ENCODE results near the gene FXYD3. TPM values are rescaled to one million over a fixed set of nuclear protein-coding genes. Genes with fewer than 3 reads are reported as not detected.
A peak's percentile ranks its signal among the peaks of the same experiment; 100 is the strongest.

FXYD3 gene
- total RNA-seq, 1 donor from 2014 or later, result 2.8 TPM

DNA sequence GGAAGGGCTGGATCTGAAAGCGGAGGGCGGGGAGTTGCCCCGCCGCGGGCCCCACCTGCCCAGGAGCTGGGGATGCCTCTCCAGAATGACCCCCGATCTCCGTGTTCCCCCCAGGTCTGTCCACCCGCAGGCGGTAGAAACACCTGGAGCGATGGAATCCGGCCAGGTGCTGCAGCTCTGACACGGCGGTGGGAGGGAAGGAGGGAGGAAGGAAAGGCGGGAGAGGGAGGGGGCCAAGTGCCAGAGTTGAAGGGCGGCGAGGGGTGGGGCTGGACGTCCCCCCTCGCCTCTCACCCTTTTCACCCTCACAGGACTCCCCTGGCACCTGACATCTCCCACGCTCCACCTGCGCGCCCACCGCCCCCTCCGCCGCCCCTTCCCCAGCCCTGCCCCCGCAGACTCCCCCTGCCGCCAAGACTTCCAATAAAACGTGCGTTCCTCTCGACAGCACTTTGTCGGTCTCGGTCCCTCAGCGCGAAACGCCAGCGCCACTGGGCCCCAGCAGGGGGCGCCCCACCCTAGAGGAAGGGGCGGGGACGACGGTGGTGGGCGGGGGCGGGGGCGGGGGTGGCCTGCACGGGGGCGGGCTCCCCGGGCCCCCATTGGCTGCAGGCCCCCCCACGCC, 27.1 kb downstream of the FXYD3 start:
- peaks cover 65% of the 10 kb centered on the region for H3K27me3 Mint-ChIP-seq (ENCODE audit: low read depth)
- peak; percentile 66 for DNase-seq (ENCODE audit: low read depth, low spot score)
- H3K4me3 Mint-ChIP-seq, result no peak overlapping the region
- H3K36me3 Mint-ChIP-seq (ENCODE audit: low read depth), result no peaks in the 10 kb centered on the region
- no peak overlapping the region for H3K27ac Mint-ChIP-seq (ENCODE audit: unreplicated experiment)
- H3K4me1 Mint-ChIP-seq, result peaks cover 45% of the 10 kb centered on the region
- TF ChIP-seq, protein P1, sequence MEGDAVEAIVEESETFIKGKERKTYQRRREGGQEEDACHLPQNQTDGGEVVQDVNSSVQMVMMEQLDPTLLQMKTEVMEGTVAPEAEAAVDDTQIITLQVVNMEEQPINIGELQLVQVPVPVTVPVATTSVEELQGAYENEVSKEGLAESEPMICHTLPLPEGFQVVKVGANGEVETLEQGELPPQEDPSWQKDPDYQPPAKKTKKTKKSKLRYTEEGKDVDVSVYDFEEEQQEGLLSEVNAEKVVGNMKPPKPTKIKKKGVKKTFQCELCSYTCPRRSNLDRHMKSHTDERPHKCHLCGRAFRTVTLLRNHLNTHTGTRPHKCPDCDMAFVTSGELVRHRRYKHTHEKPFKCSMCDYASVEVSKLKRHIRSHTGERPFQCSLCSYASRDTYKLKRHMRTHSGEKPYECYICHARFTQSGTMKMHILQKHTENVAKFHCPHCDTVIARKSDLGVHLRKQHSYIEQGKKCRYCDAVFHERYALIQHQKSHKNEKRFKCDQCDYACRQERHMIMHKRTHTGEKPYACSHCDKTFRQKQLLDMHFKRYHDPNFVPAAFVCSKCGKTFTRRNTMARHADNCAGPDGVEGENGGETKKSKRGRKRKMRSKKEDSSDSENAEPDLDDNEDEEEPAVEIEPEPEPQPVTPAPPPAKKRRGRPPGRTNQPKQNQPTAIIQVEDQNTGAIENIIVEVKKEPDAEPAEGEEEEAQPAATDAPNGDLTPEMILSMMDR (conservative IDR thresholded peaks at IDR 0.05), result peak; percentile 75
- no peaks in the 10 kb centered on the region for H3K9me3 Mint-ChIP-seq

DNA sequence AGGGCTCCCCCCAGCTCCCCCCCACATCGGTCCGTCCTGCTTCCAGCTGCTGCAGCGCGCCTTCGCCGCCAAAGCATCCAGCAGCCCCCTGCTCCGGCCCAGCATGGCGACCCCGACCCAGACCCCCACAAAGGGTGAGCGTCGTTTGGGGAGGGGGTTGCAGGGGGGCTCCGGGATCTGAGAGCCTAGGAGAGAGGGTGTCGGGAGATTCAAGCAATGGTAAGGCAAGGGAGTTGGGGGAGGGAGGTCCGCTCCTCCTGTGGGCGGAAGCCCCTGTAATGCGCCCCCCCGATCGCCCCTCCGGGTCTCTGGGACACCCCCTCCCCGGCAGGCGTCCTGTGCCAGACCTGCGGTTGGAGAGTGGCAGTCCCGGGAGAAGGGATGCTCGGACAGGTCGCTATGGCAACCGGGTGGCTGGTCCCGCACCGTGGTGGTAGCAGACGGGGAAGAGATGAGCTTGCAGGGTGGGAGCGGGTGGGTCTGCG, 27.6 kb downstream of the FXYD3 start, which contains the start of gene FXYD7:
Gene FXYD7, plus strand, starts transcription at position 25 of the 485 bp plus-strand sequence. Its CDS starts 79 bp downstream, at position 104.
- Mint-ChIP-seq H3K27ac (ENCODE audit: unreplicated experiment) (no peak within 1 kb of the TSS), H3K4me3 (peak within 1 kb of the TSS; percentile 4), H3K36me3 (ENCODE audit: low read depth) (no peaks in the 10 kb centered on the region), H3K27me3 (ENCODE audit: low read depth) (peaks cover 69% of the 10 kb centered on the region), H3K4me1 (peaks cover 40% of the 10 kb centered on the region), H3K9me3 (no peaks in the 10 kb centered on the region)
- DNase-seq (ENCODE audit: low read depth, low spot score), result no peak
- TF ChIP-seq, protein P1 (conservative IDR thresholded peaks at IDR 0.05), result peak; percentile 53

DNA sequence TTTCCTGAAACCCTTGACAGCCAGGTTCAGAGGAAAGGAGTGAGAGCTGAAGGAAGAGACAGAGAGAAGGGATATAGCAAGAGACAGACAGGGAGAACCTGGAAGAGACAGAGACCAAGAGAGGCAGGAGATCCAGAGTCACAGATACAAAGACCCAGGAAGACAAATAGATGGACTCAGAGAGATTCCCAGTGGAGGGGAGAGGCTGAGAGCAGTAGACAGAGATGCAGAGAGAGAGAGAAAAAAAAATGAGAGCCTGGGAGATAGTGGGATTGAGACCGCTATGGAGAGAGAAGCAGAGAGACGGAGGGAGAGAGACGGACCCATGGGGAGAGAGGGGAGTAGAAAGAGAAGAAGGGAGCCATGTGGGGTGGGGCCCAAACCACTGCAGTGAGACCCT, 28.2 kb downstream of the FXYD3 start:
- H3K27ac Mint-ChIP-seq (ENCODE audit: unreplicated experiment), result no peak overlapping the region
- no peaks in the 10 kb centered on the region for H3K36me3 Mint-ChIP-seq (ENCODE audit: low read depth)
- H3K4me1 Mint-ChIP-seq, result peaks cover 38% of the 10 kb centered on the region
- TF ChIP-seq, protein P1 (conservative IDR thresholded peaks at IDR 0.05), result no peak
- no peaks in the 10 kb centered on the region for H3K9me3 Mint-ChIP-seq
- DNase-seq (ENCODE audit: low read depth, low spot score), result no peak
- peaks cover 71% of the 10 kb centered on the region for H3K27me3 Mint-ChIP-seq (ENCODE audit: low read depth)
- H3K4me3 Mint-ChIP-seq, result peak overlapping the region; percentile 4

DNA sequence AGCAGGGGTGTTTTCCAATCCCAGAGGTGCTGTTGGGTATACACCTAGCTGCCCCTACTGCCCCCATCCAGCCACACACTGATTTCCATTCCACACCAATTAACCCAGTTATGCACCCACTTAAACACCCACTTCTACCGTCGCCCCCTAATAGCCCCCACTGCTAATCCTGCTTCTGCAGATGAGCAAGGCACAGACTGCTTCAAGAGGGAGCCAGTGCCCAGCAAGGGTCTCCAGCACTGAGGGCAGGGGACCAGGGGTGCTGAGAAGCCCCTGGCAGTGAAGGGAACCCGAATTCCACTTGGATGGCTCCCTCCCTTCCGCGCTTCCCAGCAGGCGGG, 28.6 kb downstream of the FXYD3 start:
- DNase-seq (ENCODE audit: low read depth, low spot score), result no peak
- H3K9me3 Mint-ChIP-seq, result no peaks in the 10 kb centered on the region
- H3K27me3 Mint-ChIP-seq (ENCODE audit: low read depth), result peaks cover 75% of the 10 kb centered on the region
- H3K36me3 Mint-ChIP-seq (ENCODE audit: low read depth), result no peaks in the 10 kb centered on the region
- TF ChIP-seq, protein P1 (conservative IDR thresholded peaks at IDR 0.05), result no peak
- H3K4me3 Mint-ChIP-seq, result peak overlapping the region; percentile 4
- no peak overlapping the region for H3K27ac Mint-ChIP-seq (ENCODE audit: unreplicated experiment)
- H3K4me1 Mint-ChIP-seq, result peaks cover 34% of the 10 kb centered on the region

DNA sequence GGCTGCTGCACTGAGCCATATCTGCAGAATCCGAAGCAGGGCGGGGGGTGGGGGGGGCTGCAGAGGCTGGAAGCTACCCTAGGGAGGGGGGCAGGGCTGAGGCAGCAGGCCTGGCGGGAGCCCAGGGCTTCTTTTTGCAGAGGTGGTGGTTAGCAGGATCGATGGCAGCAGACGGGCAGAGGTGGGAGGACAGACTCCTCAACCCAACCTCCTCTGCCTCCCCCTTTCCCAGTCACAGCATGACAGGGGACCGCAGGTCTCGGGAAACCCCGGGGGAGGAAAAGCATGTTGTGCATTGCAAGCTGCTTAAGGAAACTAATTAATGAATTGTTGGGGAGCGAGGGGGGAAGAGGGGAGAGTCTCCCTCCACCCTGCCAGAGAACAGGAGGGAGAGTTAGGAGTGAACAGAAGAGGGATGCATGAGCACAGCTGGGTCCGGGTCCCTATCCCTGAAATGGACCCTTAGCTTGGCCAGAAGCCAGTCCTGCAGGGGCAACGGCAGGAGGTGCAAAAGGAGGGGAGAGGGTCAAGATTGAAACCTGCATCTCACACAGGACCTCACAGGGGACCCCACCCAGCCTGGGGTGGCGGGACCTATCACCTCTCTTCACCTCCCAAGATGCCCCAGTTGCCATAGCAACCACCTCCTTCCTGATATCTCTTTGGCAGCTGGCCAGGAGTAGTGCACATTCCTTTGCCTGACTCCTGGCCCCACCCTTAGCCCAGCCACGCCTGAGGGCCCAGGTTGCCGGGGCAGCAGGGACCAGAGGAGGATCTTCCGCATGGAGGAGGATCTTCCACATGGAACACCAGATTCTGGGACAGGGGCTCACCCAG, 29.2 kb downstream of the FXYD3 start:
- Mint-ChIP-seq H3K27me3 (ENCODE audit: low read depth) (peaks cover 75% of the 10 kb centered on the region), H3K27ac (ENCODE audit: unreplicated experiment) (no peak overlapping the region), H3K36me3 (ENCODE audit: low read depth) (no peaks in the 10 kb centered on the region), H3K4me3 (no peak overlapping the region), H3K4me1 (peaks cover 28% of the 10 kb centered on the region), H3K9me3 (no peaks in the 10 kb centered on the region)
- DNase-seq (ENCODE audit: low read depth, low spot score), result no peak
- TF ChIP-seq, protein P1 (conservative IDR thresholded peaks at IDR 0.05), result no peak
